ENCODE measurements around the gene PRKACG.

PRKACG gene

GRCh38 chr9:69027355-69028097 is 13.6 kb upstream of the PRKACG start:
- Histone ChIP-seq H3K27ac (ENCODE audit: low read length) (no peak overlapping the region), H3K27me3 (ENCODE audit: control insufficient read depth in 1 of 2, insufficient read depth in 2 of 2, low read length in 2 of 2) (no peaks in the 10 kb centered on the region), H3K4me3 (ENCODE audit: low read length in 2 of 2) (no peak overlapping the region), H3K36me3 (ENCODE audit: control insufficient read depth in 2 of 2, insufficient read depth in 2 of 2, low read length in 2 of 2) (no peaks in the 10 kb centered on the region), H3K9ac (ENCODE audit: low read length in 2 of 2) (no peak overlapping the region), H3K4me1 (ENCODE audit: control insufficient read depth, insufficient read depth, low read length) (no peaks in the 10 kb centered on the region), H3K9me3 (ENCODE audit: control insufficient read depth in 2 of 2, low read length in 2 of 2) (no peaks in the 10 kb centered on the region)

GRCh38 chr9:69023650-69024049 is 9.7 kb upstream of the PRKACG start:
- Histone ChIP-seq H3K27ac (ENCODE audit: low read length) (no peak overlapping the region), H3K4me3 (ENCODE audit: low read length in 2 of 2) (no peak overlapping the region), H3K9me3 (ENCODE audit: control insufficient read depth in 2 of 2, low read length in 2 of 2) (no peaks in the 10 kb centered on the region), H3K36me3 (ENCODE audit: control insufficient read depth in 2 of 2, insufficient read depth in 2 of 2, low read length in 2 of 2) (no peaks in the 10 kb centered on the region), H3K9ac (ENCODE audit: low read length in 2 of 2) (no peak overlapping the region), H3K27me3 (ENCODE audit: control insufficient read depth in 1 of 2, insufficient read depth in 2 of 2, low read length in 2 of 2) (no peaks in the 10 kb centered on the region), H3K4me1 (ENCODE audit: control insufficient read depth, insufficient read depth, low read length) (no peaks in the 10 kb centered on the region)

- no peak overlapping the region for H3K4me3 ChIP-seq (ENCODE audit: low read length in 2 of 2)
- H3K9me3 ChIP-seq (ENCODE audit: control insufficient read depth in 2 of 2, low read length in 2 of 2): no peaks in the 10 kb centered on the region
- H3K27me3 ChIP-seq (ENCODE audit: control insufficient read depth in 1 of 2, insufficient read depth in 2 of 2, low read length in 2 of 2): no peaks in the 10 kb centered on the region
- peaks cover 4% of the 10 kb centered on the region for H3K4me1 ChIP-seq (ENCODE audit: control insufficient read depth, insufficient read depth, low read length)
- H3K9ac ChIP-seq (ENCODE audit: low read length in 2 of 2): no peak overlapping the region
- H3K36me3 ChIP-seq (ENCODE audit: control insufficient read depth in 2 of 2, insufficient read depth in 2 of 2, low read length in 2 of 2): no peaks in the 10 kb centered on the region
- H3K27ac ChIP-seq (ENCODE audit: low read length): no peak overlapping the region
Measured at GRCh38 chr9:69020301-69021145, 6.6 kb upstream of the PRKACG start.

GRCh38 chr9:69019808-69020207 is 5.9 kb upstream of the PRKACG start:
- Histone ChIP-seq H3K27ac (ENCODE audit: low read length) (no peak overlapping the region), H3K9me3 (ENCODE audit: control insufficient read depth in 2 of 2, low read length in 2 of 2) (no peaks in the 10 kb centered on the region), H3K4me1 (ENCODE audit: control insufficient read depth, insufficient read depth, low read length) (peaks cover 4% of the 10 kb centered on the region), H3K9ac (ENCODE audit: low read length in 2 of 2) (no peak overlapping the region), H3K4me3 (ENCODE audit: low read length in 2 of 2) (no peak overlapping the region), H3K36me3 (ENCODE audit: control insufficient read depth in 2 of 2, insufficient read depth in 2 of 2, low read length in 2 of 2) (no peaks in the 10 kb centered on the region), H3K27me3 (ENCODE audit: control insufficient read depth in 1 of 2, insufficient read depth in 2 of 2, low read length in 2 of 2) (no peaks in the 10 kb centered on the region)

- no peak overlapping the region for H3K27ac ChIP-seq (ENCODE audit: low read length)
- no peaks in the 10 kb centered on the region for H3K36me3 ChIP-seq (ENCODE audit: control insufficient read depth in 2 of 2, insufficient read depth in 2 of 2, low read length in 2 of 2)
- no peaks in the 10 kb centered on the region for H3K27me3 ChIP-seq (ENCODE audit: control insufficient read depth in 1 of 2, insufficient read depth in 2 of 2, low read length in 2 of 2)
- no peak overlapping the region for H3K4me3 ChIP-seq (ENCODE audit: low read length in 2 of 2)
- no peaks in the 10 kb centered on the region for H3K9me3 ChIP-seq (ENCODE audit: control insufficient read depth in 2 of 2, low read length in 2 of 2)
- H3K9ac ChIP-seq (ENCODE audit: low read length in 2 of 2): no peak overlapping the region
- H3K4me1 ChIP-seq (ENCODE audit: control insufficient read depth, insufficient read depth, low read length): peaks cover 4% of the 10 kb centered on the region
Measured at GRCh38 chr9:69018737-69019136, 4.8 kb upstream of the PRKACG start.

- Histone ChIP-seq H3K36me3 (ENCODE audit: control insufficient read depth in 2 of 2, insufficient read depth in 2 of 2, low read length in 2 of 2) (no peaks in the 10 kb centered on the region), H3K4me3 (ENCODE audit: low read length in 2 of 2) (no peak overlapping the region), H3K9me3 (ENCODE audit: control insufficient read depth in 2 of 2, low read length in 2 of 2) (no peaks in the 10 kb centered on the region), H3K27me3 (ENCODE audit: control insufficient read depth in 1 of 2, insufficient read depth in 2 of 2, low read length in 2 of 2) (no peaks in the 10 kb centered on the region), H3K4me1 (ENCODE audit: control insufficient read depth, insufficient read depth, low read length) (peaks cover 4% of the 10 kb centered on the region), H3K27ac (ENCODE audit: low read length) (no peak overlapping the region), H3K9ac (ENCODE audit: low read length in 2 of 2) (no peak overlapping the region)
Measured at GRCh38 chr9:69016191-69017096, 2.5 kb upstream of the PRKACG start.

GRCh38 chr9:69013382-69013727 is 558 bp downstream of the PRKACG start:
- Histone ChIP-seq H3K9ac (ENCODE audit: low read length in 2 of 2) (no peak overlapping the region), H3K36me3 (ENCODE audit: control insufficient read depth in 2 of 2, insufficient read depth in 2 of 2, low read length in 2 of 2) (no peaks in the 10 kb centered on the region), H3K4me1 (ENCODE audit: control insufficient read depth, insufficient read depth, low read length) (peaks cover 4% of the 10 kb centered on the region), H3K4me3 (ENCODE audit: low read length in 2 of 2) (no peak overlapping the region), H3K27ac (ENCODE audit: low read length) (no peak overlapping the region), H3K27me3 (ENCODE audit: control insufficient read depth in 1 of 2, insufficient read depth in 2 of 2, low read length in 2 of 2) (no peaks in the 10 kb centered on the region), H3K9me3 (ENCODE audit: control insufficient read depth in 2 of 2, low read length in 2 of 2) (no peaks in the 10 kb centered on the region)

GRCh38 chr9:69012696-69013381 is 1.1 kb downstream of the PRKACG start:
- H3K9ac ChIP-seq (ENCODE audit: low read length in 2 of 2): no peak overlapping the region
- no peak overlapping the region for H3K4me3 ChIP-seq (ENCODE audit: low read length in 2 of 2)
- peaks cover 4% of the 10 kb centered on the region for H3K4me1 ChIP-seq (ENCODE audit: control insufficient read depth, insufficient read depth, low read length)

GRCh38 chr9:69009708-69010107 is 4.2 kb downstream of the PRKACG start:
- Histone ChIP-seq H3K4me1 (ENCODE audit: control insufficient read depth, insufficient read depth, low read length) (no peaks in the 10 kb centered on the region), H3K27ac (ENCODE audit: low read length) (no peak overlapping the region), H3K36me3 (ENCODE audit: control insufficient read depth in 2 of 2, insufficient read depth in 2 of 2, low read length in 2 of 2) (no peaks in the 10 kb centered on the region), H3K27me3 (ENCODE audit: control insufficient read depth in 1 of 2, insufficient read depth in 2 of 2, low read length in 2 of 2) (no peaks in the 10 kb centered on the region), H3K4me3 (ENCODE audit: low read length in 2 of 2) (no peak overlapping the region), H3K9ac (ENCODE audit: low read length in 2 of 2) (no peak overlapping the region), H3K9me3 (ENCODE audit: control insufficient read depth in 2 of 2, low read length in 2 of 2) (no peaks in the 10 kb centered on the region)

More at GRCh38 chr9:69012696-69013381, 1.1 kb downstream of the PRKACG start:
- no peaks in the 10 kb centered on the region for H3K9me3 ChIP-seq (ENCODE audit: control insufficient read depth in 2 of 2, low read length in 2 of 2)
- H3K27me3 ChIP-seq (ENCODE audit: control insufficient read depth in 1 of 2, insufficient read depth in 2 of 2, low read length in 2 of 2): no peaks in the 10 kb centered on the region
- H3K36me3 ChIP-seq (ENCODE audit: control insufficient read depth in 2 of 2, insufficient read depth in 2 of 2, low read length in 2 of 2): no peaks in the 10 kb centered on the region
- no peak overlapping the region for H3K27ac ChIP-seq (ENCODE audit: low read length)

GRCh38 chr9:69004836-69005235 is 9.1 kb downstream of the PRKACG start:
- no peaks in the 10 kb centered on the region for H3K4me1 ChIP-seq (ENCODE audit: control insufficient read depth, insufficient read depth, low read length)
- no peak overlapping the region for H3K27ac ChIP-seq (ENCODE audit: low read length)
- no peaks in the 10 kb centered on the region for H3K36me3 ChIP-seq (ENCODE audit: control insufficient read depth in 2 of 2, insufficient read depth in 2 of 2, low read length in 2 of 2)
- no peak overlapping the region for H3K9ac ChIP-seq (ENCODE audit: low read length in 2 of 2)
- H3K9me3 ChIP-seq (ENCODE audit: control insufficient read depth in 2 of 2, low read length in 2 of 2): no peaks in the 10 kb centered on the region
- H3K27me3 ChIP-seq (ENCODE audit: control insufficient read depth in 1 of 2, insufficient read depth in 2 of 2, low read length in 2 of 2): no peaks in the 10 kb centered on the region
- no peak overlapping the region for H3K4me3 ChIP-seq (ENCODE audit: low read length in 2 of 2)

Data from stomach smooth muscle (tissue), 2 donors.